Gastrocnemius medialis (tissue), 4 donors: ENCODE results near the gene SHTN1. TPM values are rescaled to one million over a fixed set of nuclear protein-coding genes. Genes with fewer than 3 reads are reported as not detected.

Experiments used
- ATAC-seq, 2 donors: fragments of 150-250 bp; one replicate each; pipeline ENCODE4 v1.9.1; 2016
- DNase-seq, 2 donors: peaks; one replicate each; pipeline ENCODE4 v3.0.0-alpha.2; 2019
- H3K27ac ChIP-seq, 4 donors: fragments of 200-600 bp; sonication (generic); 1 replicate in 1 of 4; 2 replicates in 3 of 4; pipeline ENCODE4 v1.5.1; 2016 to 2018; ENCODE audit warnings: mild to moderate bottlenecking in 2 of 4, moderate library complexity in 1 of 4
- H3K27me3 ChIP-seq, 3 donors: fragments of 200-600 bp; sonication (generic) in 2 of 3; 1 replicate in 1 of 3; 2 replicates in 2 of 3; pipeline versions ENCODE4 v1.5.1 to v1.6.0; 2016 to 2019; ENCODE audit warnings: mild to moderate bottlenecking in 1 of 3, moderate library complexity in 1 of 3
- H3K36me3 ChIP-seq, 2 donors: fragments of 200-600 bp; sonication (generic) in 1 of 2; one replicate each; pipeline ENCODE4 v1.5.1; 2017 to 2018
- H3K4me1 ChIP-seq, 2 donors: fragments of 200-600 bp; sonication (generic) in 1 of 2; one replicate each; pipeline ENCODE4 v1.5.1; 2016 to 2017; ENCODE audit warnings: mild to moderate bottlenecking in 2 of 2
- H3K4me3 ChIP-seq, 4 donors: fragments of 200-600 bp; sonication (generic) in 3 of 4; 1 replicate in 1 of 4; 2 replicates in 3 of 4; pipeline ENCODE4 v1.5.1; 2016 to 2019; ENCODE audit warnings: mild to moderate bottlenecking in 2 of 4
- H3K9me3 ChIP-seq, 3 donors: fragments of 200-600 bp; sonication (generic) in 2 of 3; 1 replicate in 1 of 3; 2 replicates in 2 of 3; pipeline ENCODE4 v1.5.1; 2016 to 2019
- CTCF ChIP-seq, 5 experiments: fragments of 450-650 bp in 3 of 5; fragments of 200-600 bp in 2 of 5; sonication (generic) in 2 of 5; IDR thresholded peaks in 4 of 5; conservative IDR thresholded peaks in 1 of 5; 1 replicate in 4 of 5; 2 replicates in 1 of 5; pipeline ENCODE4 v1.5.1; 2016 to 2019; ENCODE audit warnings: antibody characterized with exemption in 5 of 5, mild to moderate bottlenecking in 3 of 5, moderate library complexity in 3 of 5
- POLR2A ChIP-seq, 2 donors: fragments of 450-650 bp; IDR thresholded peaks; one replicate each; pipeline ENCODE4 v1.6.1; 2017; ENCODE audit warnings: antibody characterized with exemption in 2 of 2, mild to moderate bottlenecking in 2 of 2, moderate library complexity in 2 of 2
- in situ Hi-C, 4 donors: fragments of 200-750 bp; cut with MboI; loops; one replicate each; pipeline versions ENCODE4 v1.15.0 to v1.8.0; 2017; ENCODE audit warnings: low sequenced_read_pairs in 4 of 4
- intact Hi-C: fragments of 100-400 bp; cut with DNase I; formaldehyde crosslinking; loops from one replicate; pipeline ENCODE4 v1.15.1; 2023; ENCODE audit warnings: low total_unique reads
- total RNA-seq, 4 donors: library from RNA; depleted of rRNA; stranded (reverse); fragments of >200 nt; gene quantifications; one replicate each; pipeline versions ENCODE4 v1.1.0 to v1.2.3, GENCODE V29; 2016

SHTN1 gene
- total RNA-seq, 4 donors from 2014 or later, result 0.73 to 2.2 (median 1.0) TPM

DNA sequence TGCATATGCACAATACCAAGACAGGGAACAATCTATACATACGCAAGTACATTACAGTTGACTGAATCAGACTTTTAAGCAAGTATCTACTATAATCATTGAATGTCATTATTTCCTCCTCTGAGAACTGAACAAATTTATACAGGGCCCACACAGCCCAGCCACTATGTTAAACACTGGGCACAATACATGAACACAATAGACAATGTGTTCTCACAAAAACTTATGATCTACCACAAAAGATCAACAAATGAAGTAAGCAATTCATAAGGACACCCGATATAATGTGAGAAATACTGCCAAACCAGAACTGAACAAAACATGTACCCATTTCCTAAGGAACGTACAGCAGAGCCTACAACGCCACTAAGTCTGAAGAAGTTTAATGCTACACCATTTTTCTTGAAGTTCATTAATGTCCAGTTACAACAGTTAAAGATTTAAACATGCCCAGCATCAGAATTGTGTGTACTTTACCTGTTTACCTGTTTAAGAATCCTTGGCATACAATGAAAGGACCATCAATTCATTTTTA is 31.5 kb downstream of the SHTN1 start:
- H3K36me3 ChIP-seq, result no peaks in the 10 kb centered on the region
- no peak overlapping the region for H3K4me3 ChIP-seq
- no peak for DNase-seq
- H3K4me1 ChIP-seq, result no peaks in the 10 kb centered on the region
- no peaks in the 10 kb centered on the region for H3K27me3 ChIP-seq
- in situ Hi-C loops (no loop called here), intact Hi-C loops (no loop called here)
- H3K27ac ChIP-seq, result no peak overlapping the region
- no peak for ATAC-seq
- no peaks in the 10 kb centered on the region for H3K9me3 ChIP-seq
- TF ChIP-seq POLR2A (IDR thresholded peaks at IDR 0.05) (no peak), CTCF (IDR thresholded peaks at IDR 0.05 in 4 of 5, conservative IDR thresholded peaks at IDR 0.05 in 1 of 5) (no peak)

DNA sequence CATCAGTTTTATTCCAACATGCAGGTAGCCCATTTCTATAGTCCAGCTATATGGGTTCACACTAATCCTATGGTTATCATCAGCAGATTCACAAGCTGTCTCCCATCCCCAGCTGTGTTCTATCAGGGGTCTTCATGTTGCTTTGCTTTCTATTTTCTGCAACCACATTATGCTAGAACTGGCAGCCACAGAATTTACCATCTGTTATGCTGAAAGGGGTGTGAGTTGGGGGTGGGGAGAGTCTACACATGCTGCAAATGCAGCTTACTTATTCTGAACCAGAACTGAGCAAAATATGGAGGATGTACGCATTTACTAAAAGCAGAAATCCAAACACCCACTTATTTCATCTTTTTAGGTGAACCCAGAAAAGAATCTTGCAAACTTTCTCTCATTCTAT is 32.9 kb downstream of the SHTN1 start:
- no peaks in the 10 kb centered on the region for H3K36me3 ChIP-seq
- no peaks in the 10 kb centered on the region for H3K27me3 ChIP-seq
- DNase-seq (no peak), ATAC-seq (no peak)
- in situ Hi-C loops, result no loop called here
- intact Hi-C loops, result no loop called here
- TF ChIP-seq POLR2A (IDR thresholded peaks at IDR 0.05) (no peak), CTCF (IDR thresholded peaks at IDR 0.05 in 4 of 5, conservative IDR thresholded peaks at IDR 0.05 in 1 of 5) (no peak)
- no peak overlapping the region for H3K4me3 ChIP-seq
- no peaks in the 10 kb centered on the region for H3K9me3 ChIP-seq
- no peak overlapping the region for H3K27ac ChIP-seq
- H3K4me1 ChIP-seq, result no peaks in the 10 kb centered on the region

DNA sequence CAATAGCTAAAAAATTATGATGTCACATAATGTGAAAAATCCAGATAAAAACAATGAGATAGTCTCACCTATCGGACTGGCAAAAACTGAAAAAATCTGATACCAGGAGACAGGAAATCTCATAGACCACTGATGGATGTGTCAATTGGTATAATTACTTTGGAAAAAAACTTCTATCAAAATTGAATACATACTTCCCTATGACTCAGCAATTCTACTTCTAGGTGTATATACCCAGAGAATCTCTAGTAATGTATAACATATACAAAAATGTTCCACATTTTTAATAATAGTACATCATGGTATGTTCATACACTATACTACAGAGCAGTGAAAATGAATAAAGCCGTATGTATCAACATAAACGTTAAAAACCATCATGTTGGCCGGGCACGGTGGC is 34.9 kb downstream of the SHTN1 start:
- no peaks in the 10 kb centered on the region for H3K9me3 ChIP-seq
- no peak for TF ChIP-seq CTCF (IDR thresholded peaks at IDR 0.05 in 4 of 5, conservative IDR thresholded peaks at IDR 0.05 in 1 of 5)
- TF ChIP-seq POLR2A (IDR thresholded peaks at IDR 0.05), result no peak
- in situ Hi-C loops, result no loop called here
- no peak for DNase-seq
- no peak overlapping the region for H3K4me3 ChIP-seq
- H3K27ac ChIP-seq, result no peak overlapping the region
- ATAC-seq, result no peak
- no peaks in the 10 kb centered on the region for H3K4me1 ChIP-seq
- H3K36me3 ChIP-seq, result no peaks in the 10 kb centered on the region
- no peaks in the 10 kb centered on the region for H3K27me3 ChIP-seq
- intact Hi-C loops, result no loop called here

DNA sequence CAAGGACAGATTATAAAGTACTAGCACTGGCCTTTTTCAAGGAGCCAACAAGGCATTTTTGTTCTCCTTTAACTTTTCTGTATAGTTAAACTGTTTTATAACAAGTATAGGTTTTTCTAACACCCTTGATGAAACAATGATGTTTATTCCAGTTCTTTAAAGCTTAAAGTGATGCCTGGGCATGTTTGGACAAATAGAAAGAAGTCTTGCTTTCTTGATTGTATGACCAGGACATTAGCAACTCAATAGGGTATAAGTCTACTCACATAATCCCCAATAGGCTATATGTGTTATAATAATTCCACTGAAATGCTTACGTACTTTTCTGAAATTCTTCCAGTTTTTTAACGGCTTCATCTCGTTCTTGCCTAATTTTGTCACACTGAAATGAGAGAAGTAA is 36.7 kb downstream of the SHTN1 start:
- intact Hi-C loops, result no loop called here
- no peaks in the 10 kb centered on the region for H3K9me3 ChIP-seq

More for the DNA sequence above, 36.7 kb downstream of the SHTN1 start:
- Histone ChIP-seq H3K4me3 (no peak overlapping the region), H3K36me3 (no peaks in the 10 kb centered on the region), H3K4me1 (no peaks in the 10 kb centered on the region), H3K27ac (no peak overlapping the region), H3K27me3 (no peaks in the 10 kb centered on the region)
- in situ Hi-C loops, result no loop called here
- DNase-seq, result no peak
- no peak for ATAC-seq
- TF ChIP-seq CTCF (IDR thresholded peaks at IDR 0.05 in 4 of 5, conservative IDR thresholded peaks at IDR 0.05 in 1 of 5), result no peak
- no peak for TF ChIP-seq POLR2A (IDR thresholded peaks at IDR 0.05)
